GM18499 (cell line): ENCODE data around the gene PFKFB3.
A peak's percentile ranks its signal among the peaks of the same experiment; 100 is the strongest.
"Not testable (repeated sequence)": the region's sequence is repeated elsewhere in the genome, so short reads cannot be mapped to it uniquely, and the experiment has no call there.

Source experiments
- ATAC-seq: cut with Tn5 transposase; IDR thresholded peaks from one replicate; pipeline ENCODE4 v1.9.1; 2021; ENCODE audit warnings: moderate number of reproducible peaks; ENCODE audit not compliant: insufficient read depth, unreplicated experiment

The PFKFB3 gene

DNA sequence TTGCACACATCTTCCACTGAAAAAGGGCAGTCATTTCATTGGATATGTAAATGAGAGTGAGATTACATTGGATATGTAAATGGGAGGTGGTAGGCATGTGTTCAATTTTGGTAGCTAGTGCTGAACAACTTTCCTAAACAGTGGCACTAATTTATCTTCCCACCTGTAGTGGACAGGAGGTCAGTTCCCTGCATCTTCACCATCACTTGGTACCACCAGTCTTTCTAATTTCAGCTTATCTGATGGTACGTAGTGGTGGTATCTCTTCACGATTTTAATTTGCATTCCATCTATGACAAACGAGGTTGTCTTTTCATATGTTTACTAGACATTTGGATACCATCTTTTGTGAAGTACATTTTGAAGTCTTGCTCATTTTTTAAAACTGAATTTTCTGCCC is 58.1 kb downstream of the PFKFB3 start:
- no peak for ATAC-seq

DNA sequence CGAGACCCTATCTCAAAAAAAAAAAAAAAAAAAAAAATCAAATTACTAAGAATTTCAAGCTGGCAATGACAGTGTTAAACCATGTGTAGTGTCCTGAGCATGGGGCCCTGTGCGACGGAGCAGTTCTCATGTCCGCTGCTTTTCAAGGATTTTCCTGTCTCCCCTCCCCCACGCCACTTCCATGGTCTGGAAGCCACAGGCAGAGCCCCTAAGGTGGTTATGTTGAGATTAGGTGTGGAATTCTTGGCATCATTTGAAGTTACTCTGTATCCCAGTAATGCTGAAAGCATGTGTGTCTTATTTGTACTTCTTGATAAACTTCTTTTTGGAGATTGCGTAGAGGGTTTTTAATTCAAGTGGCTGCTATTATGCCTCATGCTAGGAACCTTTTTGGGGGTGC is 65.2 kb downstream of the PFKFB3 start:
- no peak for ATAC-seq

DNA sequence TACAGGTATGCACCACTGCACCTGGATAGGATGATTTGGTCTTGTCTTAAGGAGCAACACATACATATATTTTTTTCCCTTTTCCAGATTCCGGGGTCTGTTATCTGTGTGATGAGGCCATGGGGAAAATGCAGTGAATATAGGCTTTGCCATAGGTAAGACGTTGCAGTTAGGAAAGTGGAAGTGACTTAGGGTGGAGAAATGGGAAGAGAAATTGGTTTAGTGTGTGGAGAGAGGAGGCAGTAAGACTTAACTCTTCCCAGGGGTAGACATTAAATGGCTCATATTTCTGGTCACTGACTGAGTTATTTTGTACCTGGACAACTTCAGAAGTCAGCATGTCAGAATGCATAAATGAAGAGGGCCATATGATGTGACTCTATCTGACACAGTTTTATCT is 66.7 kb downstream of the PFKFB3 start:
- ATAC-seq: no peak

DNA sequence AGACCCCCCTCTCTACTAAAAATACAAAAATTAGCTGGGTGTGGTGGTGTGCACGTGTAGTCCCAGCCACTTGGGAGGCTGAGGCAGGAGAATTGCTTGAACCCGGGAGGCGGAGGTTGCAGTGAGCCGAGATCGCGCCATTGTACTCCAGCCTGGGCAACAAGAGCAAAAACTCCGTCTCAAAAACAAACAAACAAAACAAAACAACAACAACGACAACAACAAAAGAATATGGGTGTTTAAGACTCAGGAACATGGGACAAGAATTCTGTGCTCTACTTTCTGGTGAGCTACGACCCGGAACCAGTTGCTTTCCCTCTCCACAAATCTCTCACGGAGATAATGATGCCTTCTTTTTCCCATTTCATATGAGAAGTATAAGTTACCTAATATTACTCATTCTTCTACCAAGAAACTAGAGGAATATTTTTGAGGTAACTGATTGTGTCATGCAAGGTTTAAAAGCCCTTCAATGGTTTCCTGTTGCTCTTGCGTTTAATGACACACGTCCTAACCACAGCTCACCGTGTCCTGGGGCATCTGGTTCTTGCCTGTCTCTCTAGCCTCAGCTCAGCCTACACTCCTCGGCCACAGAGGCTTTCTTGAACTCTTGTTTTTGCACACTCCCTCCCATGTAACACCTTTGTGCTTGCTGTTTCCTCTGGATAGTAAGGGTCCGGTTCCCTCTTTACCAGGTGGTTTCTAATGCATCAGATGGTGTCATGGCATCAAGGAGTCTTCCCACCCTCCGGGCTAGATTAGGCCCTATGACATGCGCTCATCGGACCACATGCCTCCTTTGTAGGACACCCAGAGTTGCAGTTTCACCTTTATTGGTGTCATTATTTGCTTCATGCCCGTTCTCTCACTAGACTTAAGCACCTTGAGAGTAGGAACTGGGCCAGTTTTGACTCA is 67.5 kb downstream of the PFKFB3 start:
- peak; percentile 70 for ATAC-seq

DNA sequence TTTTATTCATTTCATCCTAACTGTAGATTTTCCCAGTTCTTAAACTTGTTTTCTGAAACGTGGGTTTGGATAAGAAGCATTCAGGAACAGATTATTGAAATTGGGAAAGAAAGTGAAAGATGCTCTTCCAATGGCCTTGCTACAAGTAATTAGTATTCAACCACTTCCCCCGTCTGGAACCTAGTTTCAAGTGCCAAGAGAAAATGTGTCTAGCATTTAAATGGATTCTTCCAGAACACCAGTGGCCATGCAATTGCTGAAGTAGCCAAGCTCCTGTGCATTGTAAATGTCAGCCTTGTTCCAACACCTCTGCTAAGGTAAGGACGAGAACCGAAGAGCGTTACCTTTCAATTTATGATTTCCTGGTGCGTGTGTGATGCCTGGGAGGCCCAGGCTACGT is 68.2 kb downstream of the PFKFB3 start:
- no peak for ATAC-seq

DNA sequence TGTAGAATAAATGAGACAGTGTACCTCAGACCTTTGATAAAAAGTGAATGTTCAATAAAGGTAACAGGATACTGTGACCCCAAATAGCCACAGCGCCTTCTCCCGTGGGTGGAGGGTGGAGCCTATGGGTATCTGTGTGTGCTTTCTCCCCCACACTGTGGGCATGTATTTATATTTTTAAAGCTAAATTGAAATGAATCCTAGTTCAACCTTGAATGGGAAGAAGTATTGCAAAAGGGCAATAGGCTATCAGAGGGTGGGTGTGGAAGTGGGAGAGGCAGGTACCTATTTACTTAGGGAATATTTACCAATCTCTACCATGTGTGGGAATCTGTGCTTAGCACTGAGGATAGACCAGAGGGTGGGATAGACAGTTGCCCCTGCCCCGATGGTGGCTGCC is 68.9 kb downstream of the PFKFB3 start:
- no peak for ATAC-seq

DNA sequence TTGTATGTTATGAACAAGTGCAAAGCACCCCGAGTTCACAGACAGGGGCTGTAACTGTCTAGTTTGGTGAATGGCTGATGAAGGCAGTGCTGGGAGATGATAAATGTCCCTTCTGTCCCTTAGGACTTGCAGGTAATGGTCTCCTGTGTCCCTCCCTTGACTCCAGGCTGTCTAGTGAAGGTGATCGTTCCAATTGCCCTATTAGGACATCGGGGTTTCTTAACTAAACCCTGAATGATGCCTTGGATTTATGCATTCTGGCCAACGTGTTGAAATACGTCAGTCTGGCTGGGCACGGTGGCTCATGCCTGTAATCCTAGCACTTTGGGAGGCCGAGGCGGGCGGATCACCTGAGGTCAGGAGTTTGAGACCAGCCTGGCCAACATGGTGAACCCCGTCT is 69.4 kb downstream of the PFKFB3 start:
- no peak for ATAC-seq

DNA sequence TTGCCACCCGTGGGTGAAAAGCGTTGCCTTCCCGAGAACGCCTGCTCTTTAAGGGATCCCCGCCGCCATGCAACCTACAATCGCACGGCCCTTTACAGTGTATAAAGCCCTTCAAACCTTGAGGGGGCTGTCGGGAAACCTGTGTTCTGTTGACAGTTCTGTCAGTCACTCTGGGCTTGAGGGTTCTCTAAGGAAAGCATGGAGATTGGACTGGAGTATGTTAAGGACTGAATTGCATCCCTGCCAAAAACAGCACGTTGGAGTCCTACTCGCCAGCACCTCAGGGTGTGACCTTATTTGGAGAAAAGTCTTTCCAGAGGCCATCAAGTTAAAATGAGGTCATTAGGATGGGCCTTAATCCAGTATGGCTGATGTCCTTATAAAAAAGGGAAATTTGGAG is 70.6 kb downstream of the PFKFB3 start:
- ATAC-seq: no peak

DNA sequence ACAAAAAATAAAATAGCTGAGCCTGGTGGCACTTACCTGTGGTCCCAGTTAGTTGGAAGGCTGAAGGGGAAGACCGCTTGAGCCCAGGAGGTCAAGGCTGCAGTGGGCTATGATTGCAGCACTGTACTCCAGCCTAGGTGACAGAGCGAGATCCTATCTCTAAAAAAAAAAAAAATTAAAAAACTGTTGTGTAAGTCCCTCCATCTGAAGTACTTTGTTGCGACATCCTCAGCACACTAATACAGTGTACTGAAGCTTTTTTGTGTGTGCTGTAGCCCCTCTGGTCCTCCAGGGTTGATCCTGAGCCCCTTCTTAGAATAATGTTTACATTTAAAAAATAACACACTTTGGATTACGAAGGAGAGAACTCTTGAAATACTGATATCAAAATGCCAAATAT is 71.3 kb downstream of the PFKFB3 start:
- ATAC-seq: no peak

DNA sequence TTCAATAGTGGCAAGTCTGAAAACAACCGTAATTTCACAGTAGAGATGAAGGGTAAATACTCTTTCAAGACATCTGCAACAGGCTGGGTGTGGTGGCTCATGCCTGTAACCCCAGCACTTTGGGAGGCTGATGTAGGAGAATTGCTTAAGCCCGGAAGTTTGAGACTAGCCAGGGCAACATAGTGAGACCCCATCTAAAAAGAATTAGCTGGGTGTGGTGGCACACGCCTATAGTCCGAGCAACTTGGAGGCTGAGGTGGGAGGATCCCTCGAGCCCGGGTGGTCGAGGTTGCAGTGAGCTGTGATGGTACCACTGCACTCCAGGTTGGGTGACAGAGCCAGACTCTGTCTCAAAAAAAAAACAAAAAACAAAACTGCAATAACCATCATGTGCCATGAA is 71.8 kb downstream of the PFKFB3 start:
- ATAC-seq: no peak

DNA sequence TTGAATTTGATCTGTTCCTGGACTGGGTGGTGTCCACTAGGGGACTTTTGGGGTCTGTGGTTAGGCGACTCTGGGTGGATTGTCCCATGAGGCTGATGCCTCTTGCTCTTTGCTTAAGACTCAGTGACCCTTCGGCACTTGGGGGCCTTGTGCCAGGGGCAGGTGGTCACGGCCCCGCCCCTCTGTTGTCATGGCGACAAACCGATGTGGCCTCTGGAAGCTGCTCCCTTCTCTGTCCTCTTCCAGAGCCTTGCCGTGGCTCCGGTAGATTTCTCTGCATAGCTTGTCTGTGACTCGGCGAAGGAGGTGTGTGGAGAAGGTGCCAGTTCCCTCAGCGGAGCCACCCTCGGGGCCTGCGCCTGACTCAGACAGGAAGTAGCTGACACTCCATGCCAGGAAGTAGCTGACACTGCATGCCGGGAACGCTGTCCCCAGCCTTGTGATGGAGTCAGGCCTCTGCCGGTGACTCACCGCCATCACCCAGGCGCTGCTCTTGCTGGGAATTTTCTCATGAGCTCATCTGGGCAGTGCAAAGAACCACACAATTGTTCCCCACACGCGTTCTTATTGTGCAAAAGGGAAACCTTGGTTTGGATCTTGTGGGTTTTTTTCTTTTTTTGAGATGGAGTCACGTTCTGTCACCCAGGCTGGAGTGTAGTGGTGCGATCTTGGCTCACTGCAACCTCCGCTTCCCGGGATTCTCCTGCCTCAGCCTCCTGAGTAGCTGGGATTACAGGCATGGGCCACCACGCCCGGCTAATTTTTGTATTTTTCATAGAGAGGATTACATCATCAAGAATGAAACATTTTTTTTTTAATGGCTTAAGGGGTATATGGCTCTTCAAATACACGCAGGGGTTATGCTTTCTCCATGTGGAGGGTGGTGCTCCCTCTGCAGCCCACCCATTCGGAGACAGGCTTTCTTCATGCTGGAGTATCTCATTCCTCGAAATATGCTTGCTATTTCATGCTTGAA is 72.6 kb downstream of the PFKFB3 start:
- ATAC-seq: no peak

DNA sequence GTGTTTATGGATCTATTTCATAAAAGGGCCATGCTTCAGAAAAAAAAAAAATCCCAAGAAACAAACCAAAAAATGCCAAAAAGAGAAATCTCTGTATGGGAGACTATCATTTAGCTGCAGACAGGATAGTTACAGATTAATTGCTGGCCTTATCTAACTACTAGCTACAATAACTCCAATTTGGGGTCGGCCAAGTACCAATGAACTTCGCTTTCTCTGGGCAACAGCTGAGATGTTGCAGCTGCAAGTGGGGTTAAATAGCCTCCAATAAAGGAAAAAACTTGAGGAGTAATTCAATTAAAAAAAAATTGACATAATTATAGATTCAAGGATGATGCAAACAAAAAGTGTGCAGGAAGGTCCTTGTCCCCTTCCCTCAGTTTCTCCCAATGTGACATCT is 73.6 kb downstream of the PFKFB3 start:
- no peak for ATAC-seq

DNA sequence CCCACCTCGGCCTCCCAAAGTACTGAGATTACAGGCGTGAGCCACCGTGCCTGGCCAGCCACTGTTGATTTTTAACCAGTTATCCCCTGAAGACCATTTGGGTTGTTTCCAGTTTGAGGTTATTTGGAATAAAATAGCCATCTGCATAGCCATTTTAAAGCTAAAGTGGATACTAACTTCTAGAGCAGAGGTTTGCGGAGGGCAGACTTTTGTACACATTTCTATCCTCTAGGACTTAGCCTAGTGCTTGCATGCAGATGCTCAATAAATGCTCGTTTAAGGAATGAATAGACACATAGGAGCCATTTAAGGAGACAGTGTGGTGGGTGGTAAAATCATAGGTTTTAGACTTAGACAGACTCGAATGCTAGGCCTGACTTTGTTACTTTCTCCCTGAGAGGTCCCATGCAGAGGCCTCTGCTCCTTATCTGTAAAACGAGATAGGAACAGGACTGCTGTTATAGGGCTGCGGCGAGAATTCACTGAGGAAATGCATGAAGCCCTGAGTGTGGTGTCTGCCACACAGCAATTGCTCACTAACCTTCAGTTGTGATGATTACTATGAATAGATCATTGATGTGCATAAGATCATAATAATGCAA is 75.9 kb downstream of the PFKFB3 start:
- no peak for ATAC-seq

DNA sequence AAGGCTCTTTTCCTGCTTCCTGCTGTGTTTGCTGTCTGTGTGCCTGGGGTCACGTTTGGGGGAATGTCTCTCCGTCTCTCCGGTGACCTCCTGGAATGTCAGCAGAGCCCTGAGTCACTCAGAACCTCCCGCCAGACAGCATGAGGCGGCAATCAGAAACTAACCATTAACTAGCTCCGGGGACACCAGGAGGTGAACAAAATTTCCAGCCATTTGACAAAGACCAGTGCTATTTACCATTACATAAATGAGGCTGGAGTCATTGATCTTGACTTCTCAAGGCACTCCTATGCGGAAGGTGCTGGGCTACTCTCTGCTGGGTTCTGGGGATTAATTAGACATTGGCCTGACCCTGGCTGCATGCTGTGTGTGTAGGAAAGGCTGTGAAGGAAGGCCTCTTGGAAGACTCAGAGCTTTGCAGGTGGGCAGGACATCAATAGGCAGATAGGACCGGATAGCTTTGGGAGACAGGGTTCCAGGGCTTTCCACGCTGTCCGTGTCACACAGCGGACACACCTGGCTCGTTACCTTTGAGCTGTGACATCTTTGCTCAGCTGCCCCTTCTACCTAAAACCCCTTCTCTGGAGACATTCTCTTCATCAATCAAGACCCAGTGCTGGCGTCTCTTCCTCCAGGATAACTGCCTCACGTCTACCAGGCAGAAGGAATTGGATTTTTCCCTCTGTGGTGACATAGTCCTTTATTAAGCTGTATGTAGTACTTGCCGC is 77.0 kb downstream of the PFKFB3 start:
- no peak for ATAC-seq

DNA sequence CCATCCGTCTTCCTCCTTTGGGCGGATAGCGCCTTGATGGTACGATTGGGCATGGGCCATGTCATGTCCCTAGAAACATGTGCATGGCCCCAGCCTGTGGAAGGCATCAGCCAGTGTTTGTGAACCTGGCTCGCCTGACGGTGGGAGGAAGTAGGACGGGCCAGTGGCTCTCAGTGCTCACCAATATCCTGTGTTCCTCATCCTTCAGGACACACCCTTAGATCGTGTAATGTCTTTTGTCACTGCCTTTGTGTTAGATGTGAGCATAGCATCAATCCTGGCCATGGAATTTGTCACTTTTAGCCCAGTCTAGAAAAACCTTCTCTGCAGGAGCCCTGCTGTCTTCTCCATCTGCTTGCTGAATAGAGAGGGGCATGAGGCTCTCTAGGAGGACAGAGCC is 77.6 kb downstream of the PFKFB3 start:
- ATAC-seq: no peak

DNA sequence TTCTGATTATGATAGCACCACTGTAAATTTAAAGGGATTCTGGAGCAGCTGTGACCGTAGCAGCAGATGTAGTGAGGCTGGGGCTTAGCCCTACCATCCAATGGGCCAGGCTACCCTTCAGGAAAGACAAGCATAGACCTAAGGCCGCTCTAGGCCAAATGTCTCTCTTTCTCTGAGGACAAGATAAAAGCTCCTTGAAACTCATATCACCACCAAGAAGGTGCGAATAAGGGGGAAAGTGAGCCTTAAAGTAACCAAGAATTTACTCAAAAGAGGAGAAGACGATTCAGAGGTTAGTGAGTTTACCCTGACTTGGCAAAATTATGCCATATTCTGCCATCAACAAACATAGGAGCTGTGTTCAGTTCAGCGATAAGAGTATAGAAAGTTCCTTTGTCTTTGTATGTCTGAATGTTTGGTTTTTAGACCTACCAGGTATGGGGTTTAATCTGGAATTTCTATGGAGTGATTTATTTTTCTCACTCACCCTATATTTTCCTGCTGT is 79.8 kb downstream of the PFKFB3 start:
- ATAC-seq: no peak

DNA sequence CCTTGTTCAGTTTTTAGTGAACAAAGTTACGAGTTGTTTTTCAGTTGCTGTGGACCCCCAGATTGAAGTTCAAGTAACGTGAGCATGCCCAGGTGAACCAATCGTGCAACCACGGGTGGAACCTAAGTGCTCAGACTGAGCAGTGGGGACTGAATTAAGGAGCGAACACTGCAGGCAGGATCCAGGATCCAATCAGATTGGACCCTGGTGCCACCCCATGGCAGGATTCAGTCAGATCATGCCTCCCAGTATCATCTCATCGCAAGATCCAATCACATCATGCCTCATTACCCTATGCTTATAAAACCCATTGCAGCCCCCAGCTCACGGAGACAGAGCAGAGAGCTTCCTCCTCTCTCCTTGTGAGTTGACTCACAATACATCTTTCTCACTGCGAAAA is 80.9 kb downstream of the PFKFB3 start:
- ATAC-seq: no peak

DNA sequence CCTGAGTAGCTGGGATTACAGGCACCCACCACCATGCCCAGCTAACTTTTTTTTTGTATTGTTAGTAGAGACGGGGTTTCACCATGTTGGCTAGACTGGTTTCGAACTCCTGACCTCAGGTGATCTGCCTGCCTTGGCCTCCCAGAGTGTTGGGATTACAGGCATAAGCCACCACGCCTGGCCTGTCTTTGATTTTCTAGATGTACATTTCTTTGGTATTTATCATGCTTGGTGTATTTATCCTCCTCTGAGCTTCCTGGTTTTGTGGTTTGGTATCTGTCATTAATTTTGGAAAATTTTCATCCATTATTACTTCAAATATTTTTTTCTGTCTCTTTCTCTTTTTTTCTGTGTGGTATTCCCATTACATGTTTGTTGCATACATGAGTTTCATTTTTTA is 87.9 kb downstream of the PFKFB3 start:
- not testable (repeated sequence) for ATAC-seq

DNA sequence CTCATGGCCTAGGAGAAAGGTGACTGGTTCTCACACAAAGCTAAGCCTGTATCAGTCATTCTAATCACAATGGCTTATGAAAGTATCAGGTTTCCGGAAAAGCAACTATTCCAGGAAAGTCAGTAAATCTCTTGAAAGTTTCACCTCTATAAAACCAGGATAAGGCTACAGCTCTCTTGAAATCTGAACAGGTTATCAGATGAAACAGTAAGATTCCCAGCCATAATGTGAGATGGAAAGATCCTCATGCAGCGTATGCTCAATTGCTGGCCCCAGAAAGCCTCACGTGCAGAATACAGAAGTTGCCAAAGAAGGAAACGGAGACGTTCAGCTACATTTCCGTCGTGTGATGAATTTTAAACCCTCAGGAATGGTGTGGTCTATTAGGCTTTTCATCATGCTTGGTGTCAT is 90.0 kb downstream of the PFKFB3 start:
- no peak for ATAC-seq

DNA sequence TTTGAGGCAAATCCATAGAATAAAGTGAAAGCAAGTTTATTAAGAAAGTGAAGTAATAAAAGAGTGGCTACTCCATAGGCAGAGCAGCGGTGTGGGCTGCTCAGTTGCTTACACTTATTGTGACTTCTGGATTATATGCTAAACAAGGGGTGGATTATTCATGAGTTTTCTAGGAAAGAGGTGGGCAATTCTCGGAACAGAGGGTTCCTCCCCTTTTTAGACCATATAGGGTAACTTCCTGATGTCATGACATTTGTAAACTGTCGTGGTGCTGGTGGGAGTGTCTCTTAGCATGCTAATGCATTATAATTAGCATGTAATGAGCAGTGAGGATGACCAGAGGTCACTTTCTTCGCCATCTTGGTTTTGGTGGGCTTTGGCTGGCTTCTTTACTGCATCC is 93.7 kb downstream of the PFKFB3 start:
- not testable (repeated sequence) for ATAC-seq
